GM18951 (cell line): ENCODE measurements around the gene FCER1A.

Experiments
- POLR2A ChIP-seq: IDR thresholded peaks from 4 replicates; pipeline ENCODE4 v1.6.1; 2011; ENCODE audit warnings: mild to moderate bottlenecking; ENCODE audit not compliant: insufficient read length, insufficient read depth; ENCODE audit errors: extremely low read depth
- in situ Hi-C: fragments of 300-500 bp; cut with MboI; formaldehyde crosslinking; loops from one replicate; pipeline ENCODE4 v1.12.0; 2022; ENCODE audit warnings: low sequenced_read_pairs, mixed read lengths, inconsistent platforms; ENCODE audit not compliant: unreplicated experiment

Gene FCER1A

DNA sequence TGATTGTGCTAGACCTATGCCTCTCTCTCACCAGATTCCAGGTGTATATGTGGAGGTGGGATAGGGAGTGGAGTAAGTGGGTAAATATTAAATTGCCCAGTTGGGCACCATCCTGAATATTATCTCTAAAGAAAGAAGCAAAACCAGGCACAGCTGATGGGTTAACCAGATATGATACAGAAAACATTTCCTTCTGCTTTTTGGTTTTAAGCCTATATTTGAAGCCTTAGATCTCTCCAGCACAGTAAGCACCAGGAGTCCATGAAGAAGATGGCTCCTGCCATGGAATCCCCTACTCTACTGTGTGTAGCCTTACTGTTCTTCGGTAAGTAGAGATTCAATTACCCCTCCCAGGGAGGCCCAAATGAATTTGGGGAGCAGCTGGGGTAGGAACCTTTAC, at the start of gene FCER1A:
TSS of gene FCER1A (plus strand) at position 242 of the 400 bp plus-strand sequence. CDS start at position 271, 29 bp downstream.
- no peak for TF ChIP-seq POLR2A
- in situ Hi-C loops, result no loop called here

DNA sequence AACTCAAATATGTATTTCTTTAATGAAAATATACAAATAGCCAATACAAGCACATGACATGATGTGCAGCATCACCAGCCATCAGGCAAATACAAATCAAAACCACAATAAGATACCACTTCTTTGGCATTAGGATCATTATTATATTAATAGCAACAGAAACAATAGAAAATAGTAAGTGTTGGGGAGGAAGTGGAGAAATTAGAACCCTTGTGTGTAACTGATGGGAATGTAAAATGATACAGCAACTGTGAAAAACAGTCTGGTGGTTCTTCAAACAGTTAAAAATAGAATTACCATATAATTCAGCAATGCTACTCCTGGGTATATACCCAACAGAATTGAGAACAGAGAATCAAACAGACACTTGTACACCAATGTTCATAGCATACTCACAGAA, 40.8 kb upstream of the FCER1A start:
- no peak for TF ChIP-seq POLR2A
- in situ Hi-C loops, result no loop called here

- no peak for TF ChIP-seq POLR2A
- in situ Hi-C loops, result no loop called here
Measured at GRCh38 chr1:159261721-159262494, 40.2 kb upstream of the FCER1A start.

DNA sequence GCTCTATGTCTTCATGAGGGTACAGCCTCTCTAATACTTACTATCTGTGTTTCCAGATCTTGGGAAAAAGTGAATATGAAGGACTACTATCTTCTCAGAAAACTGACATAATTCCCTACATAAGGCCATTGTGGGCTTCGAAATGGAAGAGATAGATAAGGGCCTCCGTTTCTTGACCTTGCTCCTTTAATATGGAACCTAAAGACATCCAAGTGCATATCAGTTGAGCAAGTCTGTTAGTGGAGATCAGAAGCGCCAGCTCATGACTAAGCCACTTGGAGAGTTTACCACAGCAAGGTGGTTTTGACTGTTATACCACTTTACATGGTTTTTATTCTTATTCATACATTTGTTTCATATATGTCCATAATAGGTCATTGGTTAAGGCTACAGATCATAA, 35.3 kb upstream of the FCER1A start:
- no peak for TF ChIP-seq POLR2A
- in situ Hi-C loops, result no loop called here

DNA sequence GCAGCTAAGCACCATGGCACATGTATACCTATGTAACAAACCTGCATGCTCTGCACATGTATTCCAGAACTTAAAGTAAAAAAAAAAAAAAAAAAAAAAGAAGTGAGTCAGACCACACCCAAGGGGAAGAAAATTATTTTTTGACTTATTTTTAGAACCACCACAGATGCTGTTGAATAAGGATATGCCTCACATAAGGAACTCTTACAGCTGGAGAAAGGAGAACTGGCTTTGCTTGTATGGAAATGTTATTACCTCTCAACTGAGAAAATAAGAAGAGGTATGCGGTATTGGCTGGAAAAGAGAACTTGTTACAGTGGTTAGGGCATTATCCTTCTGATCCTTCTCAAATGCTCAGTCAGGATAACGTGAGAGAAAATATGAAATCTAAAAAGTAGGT, 27.5 kb upstream of the FCER1A start:
- in situ Hi-C loops, result no loop called here
- no peak for TF ChIP-seq POLR2A

- in situ Hi-C loops, result no loop called here
- no peak for TF ChIP-seq POLR2A
Measured at GRCh38 chr1:159275891-159276290, 26.2 kb upstream of the FCER1A start.

GRCh38 chr1:159279773-159280172, 22.4 kb upstream of the FCER1A start:
- in situ Hi-C loops, result no loop called here

GRCh38 chr1:159282118-159282517, 20.0 kb upstream of the FCER1A start:
- in situ Hi-C loops, result no loop called here
- TF ChIP-seq POLR2A, result no peak

More at GRCh38 chr1:159279773-159280172, 22.4 kb upstream of the FCER1A start:
- TF ChIP-seq POLR2A, result no peak

DNA sequence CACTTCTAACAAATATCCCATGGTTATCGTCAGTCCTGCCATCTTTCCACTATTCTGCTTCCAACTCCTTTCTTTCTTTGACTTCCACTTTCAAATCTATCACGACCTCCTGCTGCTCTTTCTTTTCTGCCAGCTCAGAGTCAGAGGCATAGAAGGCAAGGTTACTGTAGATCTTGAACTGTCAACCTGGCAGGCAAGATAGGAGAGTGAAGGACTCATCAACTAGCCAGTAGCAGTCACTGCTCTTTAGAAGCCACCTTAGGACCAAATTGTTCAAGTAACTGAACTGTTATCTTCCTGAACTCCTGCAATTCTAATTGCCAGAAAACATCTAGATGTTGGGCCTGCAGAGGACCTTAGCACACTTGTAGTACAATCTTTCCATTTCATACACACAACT, 13.1 kb upstream of the FCER1A start:
- in situ Hi-C loops, result no loop called here
- TF ChIP-seq POLR2A, result no peak

DNA sequence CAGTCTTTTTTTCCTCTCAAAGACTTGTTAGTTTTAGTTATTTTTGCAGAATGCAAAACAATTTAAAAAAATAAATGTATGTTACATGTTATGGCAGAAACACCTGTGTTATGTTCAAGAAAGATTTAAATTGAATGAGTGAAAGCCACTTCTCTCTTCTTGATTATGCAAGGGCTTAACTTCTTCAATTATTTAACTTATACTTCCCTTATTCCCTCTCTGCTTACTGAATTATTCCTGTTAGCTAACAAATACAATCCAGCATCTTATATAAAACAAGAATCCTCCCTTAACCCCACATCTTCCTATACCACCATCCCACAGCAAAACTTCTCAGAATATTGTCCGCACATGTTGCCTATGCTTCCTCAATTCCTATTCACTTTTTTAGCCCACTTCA, 10.7 kb upstream of the FCER1A start:
- in situ Hi-C loops, result no loop called here

GRCh38 chr1:159296706-159297375, 5.3 kb upstream of the FCER1A start:
- in situ Hi-C loops, result no loop called here
- no peak for TF ChIP-seq POLR2A

More for the DNA sequence above, 10.7 kb upstream of the FCER1A start:
- TF ChIP-seq POLR2A, result no peak

DNA sequence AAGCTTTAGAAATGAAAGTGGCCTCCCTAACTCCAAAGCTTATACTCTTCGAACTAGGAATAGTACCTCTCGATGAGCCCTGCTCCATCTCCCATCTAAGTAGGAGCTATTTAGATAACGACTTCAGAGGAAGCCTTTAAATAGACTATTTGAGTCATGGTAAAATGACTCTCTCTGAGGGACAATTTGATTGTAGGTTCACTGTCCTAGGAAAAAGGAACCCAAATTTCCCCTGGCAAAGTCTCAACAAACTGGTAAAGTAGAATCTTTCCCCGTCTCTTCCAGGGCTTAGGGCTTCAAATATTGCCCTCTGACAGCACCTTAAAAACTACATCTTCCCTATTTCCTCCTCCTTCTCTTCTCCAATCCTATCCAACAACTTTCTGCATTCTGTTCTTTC, 2.0 kb upstream of the FCER1A start:
- in situ Hi-C loops, result no loop called here
- TF ChIP-seq POLR2A, result no peak

- TF ChIP-seq POLR2A, result no peak
- in situ Hi-C loops, result no loop called here
Measured at GRCh38 chr1:159307346-159308020, 5.3 kb downstream of the FCER1A start.
